GM19452 (cell line): ENCODE results near the gene TSPAN14.
"Not testable (repeated sequence)": the region's sequence is repeated elsewhere in the genome, so short reads cannot be mapped to it uniquely, and the experiment has no call there.

Experiments used
- ATAC-seq: cut with Tn5 transposase; IDR thresholded peaks from one replicate; pipeline ENCODE4 v1.9.1; 2021; ENCODE audit not compliant: unreplicated experiment

TSPAN14 gene

GRCh38 chr10:80539421-80540031 lies 85.4 kb downstream of the TSPAN14 start:
- ATAC-seq, result no peak

- no peak for ATAC-seq
Measured at GRCh38 chr10:80540136-80540535, 86.0 kb downstream of the TSPAN14 start.

- ATAC-seq, result no peak
Measured at GRCh38 chr10:80540618-80540980, 86.5 kb downstream of the TSPAN14 start.

GRCh38 chr10:80540981-80541750 lies 87.1 kb downstream of the TSPAN14 start:
- peak; percentile 67 for ATAC-seq

- ATAC-seq, result no peak
Measured at GRCh38 chr10:80542053-80542452, 87.9 kb downstream of the TSPAN14 start.

GRCh38 chr10:80542652-80543318 lies 88.7 kb downstream of the TSPAN14 start:
- no peak for ATAC-seq

GRCh38 chr10:80543319-80543672 lies 89.2 kb downstream of the TSPAN14 start:
- ATAC-seq, result not testable (repeated sequence)

GRCh38 chr10:80544316-80544953 lies 90.3 kb downstream of the TSPAN14 start:
- ATAC-seq, result no peak

- ATAC-seq, result no peak
Measured at GRCh38 chr10:80545258-80545881, 91.3 kb downstream of the TSPAN14 start.

- no peak for ATAC-seq
Measured at GRCh38 chr10:80552151-80552646, 98.1 kb downstream of the TSPAN14 start.

GRCh38 chr10:80553436-80553835 lies 99.3 kb downstream of the TSPAN14 start:
- ATAC-seq, result no peak

- no peak for ATAC-seq
Measured at GRCh38 chr10:80554050-80554449, 99.9 kb downstream of the TSPAN14 start.

GRCh38 chr10:80555415-80555814 lies 101.3 kb downstream of the TSPAN14 start:
- no peak for ATAC-seq

- no peak for ATAC-seq
Measured at GRCh38 chr10:80561950-80562349, 107.8 kb downstream of the TSPAN14 start.

GRCh38 chr10:80567292-80567691 lies 113.2 kb downstream of the TSPAN14 start:
- no peak for ATAC-seq

- ATAC-seq, result no peak
Measured at GRCh38 chr10:80569131-80569895, 115.2 kb downstream of the TSPAN14 start.

- ATAC-seq, result no peak
Measured at GRCh38 chr10:80571352-80571751, 117.2 kb downstream of the TSPAN14 start.

GRCh38 chr10:80579181-80579763 lies 125.2 kb downstream of the TSPAN14 start:
- ATAC-seq, result no peak

GRCh38 chr10:80579849-80580637 lies 125.9 kb downstream of the TSPAN14 start:
- no peak for ATAC-seq
